Ammon's horn (tissue), 1 donor: ENCODE measurements around the gene PAX8.

Experiments
- DNase-seq: peaks from one replicate; pipeline ENCODE4 v3.0.0-alpha.2; 2016; ENCODE audit warnings: low spot score

PAX8 gene

DNA sequence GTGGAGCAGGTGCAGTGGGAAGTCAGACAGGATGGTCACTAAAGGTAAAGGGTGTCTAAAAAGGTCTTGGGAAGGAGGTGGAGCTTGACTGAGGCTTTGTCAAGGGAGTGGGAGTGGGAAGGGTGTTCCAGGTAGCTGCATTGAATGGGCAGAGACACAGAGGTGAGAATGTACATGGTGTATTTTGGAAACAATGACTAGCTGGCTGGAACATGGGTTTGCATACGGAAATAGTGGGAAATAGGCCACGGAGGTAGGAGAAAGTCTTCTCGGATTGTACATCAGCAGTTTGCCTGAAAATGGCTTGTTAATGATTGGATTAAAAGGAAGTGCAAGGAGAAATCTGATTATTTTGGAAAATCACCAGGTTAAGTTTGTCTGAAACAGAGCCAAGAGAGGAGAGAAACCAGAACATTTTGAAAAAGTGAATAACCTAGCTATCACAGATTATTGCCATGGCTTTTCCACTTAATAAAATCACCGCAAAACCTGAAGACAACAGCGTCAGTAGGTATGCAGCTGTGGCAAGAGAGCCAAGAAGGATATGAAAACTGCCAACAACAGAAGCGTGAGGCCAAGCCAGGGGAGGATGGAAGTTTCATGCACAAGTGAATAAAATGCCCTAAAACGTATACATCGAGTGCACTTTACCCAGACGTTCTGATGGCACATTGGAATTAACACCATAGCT lies 13.9 kb downstream of the PAX8 start:
- no peak for DNase-seq

DNA sequence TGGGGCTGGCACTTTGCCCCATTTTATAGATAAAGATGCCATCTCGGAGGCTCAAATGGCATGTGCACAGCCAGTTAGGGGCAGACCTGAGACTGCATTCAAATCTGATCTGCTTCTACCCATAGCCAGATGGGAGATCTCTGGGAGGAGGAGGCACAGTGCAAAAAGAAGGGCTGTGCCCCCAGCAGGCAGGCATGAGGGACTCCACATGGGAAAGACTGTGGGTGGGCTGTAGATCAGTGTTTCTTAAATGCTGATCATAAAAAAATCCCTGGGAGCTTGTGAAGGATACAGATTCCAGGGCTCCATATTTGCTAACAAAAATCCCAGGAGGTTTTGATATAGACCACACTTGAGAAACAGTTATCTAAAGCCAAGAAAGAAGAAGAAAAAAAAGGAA lies 15.2 kb downstream of the PAX8 start:
- DNase-seq: no peak

GRCh38 chr2:113260991-113261390 lies 17.7 kb downstream of the PAX8 start:
- no peak for DNase-seq

DNA sequence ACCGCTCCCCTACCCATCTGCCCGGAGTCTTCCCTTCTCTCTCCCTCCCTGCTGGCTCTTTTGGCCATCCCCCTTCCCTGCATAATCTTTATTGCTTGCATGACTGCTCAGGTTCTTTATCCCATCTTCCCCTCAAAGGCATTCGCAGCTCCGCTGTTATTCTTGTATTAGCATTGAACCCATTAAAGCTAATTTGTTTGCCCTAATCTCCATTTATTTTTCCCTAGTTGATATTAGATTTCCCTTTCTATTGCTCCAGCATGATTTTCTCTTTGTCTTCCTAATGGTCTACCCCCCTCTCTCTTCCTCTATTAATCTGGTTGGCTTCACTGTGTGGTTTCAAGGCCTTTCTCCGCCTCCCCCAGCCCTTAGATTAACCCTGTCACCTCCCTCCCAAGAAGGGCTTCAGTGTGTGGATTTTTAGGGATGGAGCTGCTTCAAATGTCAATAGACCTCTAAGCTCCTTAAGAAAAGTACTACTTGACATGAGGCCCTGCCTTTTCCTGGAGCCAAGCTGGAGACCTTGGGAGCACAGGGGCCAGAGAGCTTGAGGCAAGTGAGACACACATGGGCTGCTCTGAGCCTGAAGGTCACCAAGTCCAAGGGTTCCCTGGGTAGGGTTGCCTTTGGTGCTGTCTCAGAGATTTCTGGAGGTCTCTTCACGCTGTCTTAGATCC lies 20.1 kb downstream of the PAX8 start:
- DNase-seq: no peak

GRCh38 chr2:113257516-113258264 lies 21.0 kb downstream of the PAX8 start:
- peak; percentile 50 for DNase-seq

GRCh38 chr2:113255140-113256070 lies 23.3 kb downstream of the PAX8 start:
- DNase-seq: no peak

DNA sequence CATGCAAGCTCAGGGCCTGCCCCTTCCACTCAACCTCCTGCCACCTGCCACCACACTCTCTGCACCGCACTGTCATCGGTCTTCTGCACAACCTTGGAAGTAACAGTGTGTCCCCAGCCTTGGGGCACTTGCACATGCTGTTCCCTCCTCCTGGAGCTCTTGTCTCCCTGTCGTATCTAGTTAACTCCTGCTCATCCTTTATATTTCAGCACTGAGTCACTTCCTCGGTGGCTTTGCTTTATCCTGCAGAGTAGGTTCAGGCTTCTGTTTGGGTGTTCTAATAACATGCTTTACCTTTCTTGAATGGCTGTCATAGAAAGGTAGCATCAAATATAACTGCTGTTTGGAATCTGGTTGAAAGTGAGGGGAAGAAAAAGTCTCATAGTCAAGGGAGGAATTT lies 25.3 kb downstream of the PAX8 start:
- DNase-seq: no peak

GRCh38 chr2:113252047-113252590 lies 26.6 kb downstream of the PAX8 start:
- no peak for DNase-seq

DNA sequence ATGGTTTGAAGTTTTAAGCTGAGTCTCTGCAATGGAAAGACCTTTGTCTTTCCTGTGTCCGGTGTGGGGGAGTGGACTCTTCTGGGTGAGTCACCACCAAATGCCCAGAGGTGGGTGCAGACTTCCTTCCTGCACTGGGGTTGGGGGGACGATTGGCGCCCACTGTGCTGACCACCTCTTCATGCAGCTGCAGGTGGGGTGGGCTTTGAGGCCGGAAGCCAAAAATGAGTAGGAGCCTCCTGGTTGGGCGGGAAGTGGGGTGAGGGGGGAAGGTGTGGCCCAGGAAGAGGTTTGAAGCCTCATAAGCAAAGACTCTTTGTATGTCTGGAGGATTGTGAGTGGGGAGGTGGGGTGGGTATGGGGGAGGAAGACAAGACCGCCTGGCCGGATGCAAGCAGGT lies 27.6 kb downstream of the PAX8 start:
- no peak for DNase-seq

DNA sequence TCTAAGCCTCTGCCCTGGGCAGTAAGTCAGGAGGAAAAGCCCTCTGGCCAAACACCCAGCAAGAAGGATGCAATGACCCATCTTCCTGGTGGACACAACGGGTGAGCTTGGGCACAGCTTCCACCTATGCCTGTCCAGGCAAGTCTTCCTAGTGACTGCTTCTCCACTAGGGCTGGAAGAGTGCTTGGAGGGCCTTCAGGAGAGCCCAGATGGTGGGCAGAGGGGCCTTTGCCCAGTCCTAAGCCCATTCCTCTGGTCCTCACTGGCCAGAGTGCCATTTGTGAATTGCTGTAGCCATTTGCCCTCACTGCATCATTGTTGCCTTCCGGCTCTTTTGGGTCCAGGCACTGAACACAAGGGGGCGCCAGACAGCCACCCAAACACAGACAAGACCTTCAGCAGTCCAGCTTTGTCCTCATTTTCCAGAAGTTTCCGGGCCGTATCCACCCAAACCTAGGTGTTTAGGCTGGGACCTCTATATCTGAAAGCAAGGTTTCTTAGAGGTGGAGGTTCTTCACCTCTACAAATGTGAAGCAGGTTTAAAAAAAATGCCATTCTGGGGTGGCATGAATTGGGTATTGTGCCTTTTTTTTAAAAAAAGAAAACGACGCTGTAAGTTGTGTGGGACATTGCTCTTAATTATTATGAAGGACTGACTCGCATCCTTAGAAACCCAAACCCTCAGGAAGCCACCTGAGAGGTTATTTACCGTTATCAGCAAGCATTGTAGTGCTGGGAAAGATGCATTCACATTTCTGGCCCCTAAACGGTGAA lies 29.5 kb downstream of the PAX8 start:
- peak; percentile 84 for DNase-seq

- DNase-seq: no peak
Observed at GRCh38 chr2:113246606-113247005, 32.1 kb downstream of the PAX8 start.

- no peak for DNase-seq
Observed at GRCh38 chr2:113245276-113245711, 33.4 kb downstream of the PAX8 start.

- DNase-seq: no peak
Observed at GRCh38 chr2:113242327-113242726, 36.4 kb downstream of the PAX8 start.

DNA sequence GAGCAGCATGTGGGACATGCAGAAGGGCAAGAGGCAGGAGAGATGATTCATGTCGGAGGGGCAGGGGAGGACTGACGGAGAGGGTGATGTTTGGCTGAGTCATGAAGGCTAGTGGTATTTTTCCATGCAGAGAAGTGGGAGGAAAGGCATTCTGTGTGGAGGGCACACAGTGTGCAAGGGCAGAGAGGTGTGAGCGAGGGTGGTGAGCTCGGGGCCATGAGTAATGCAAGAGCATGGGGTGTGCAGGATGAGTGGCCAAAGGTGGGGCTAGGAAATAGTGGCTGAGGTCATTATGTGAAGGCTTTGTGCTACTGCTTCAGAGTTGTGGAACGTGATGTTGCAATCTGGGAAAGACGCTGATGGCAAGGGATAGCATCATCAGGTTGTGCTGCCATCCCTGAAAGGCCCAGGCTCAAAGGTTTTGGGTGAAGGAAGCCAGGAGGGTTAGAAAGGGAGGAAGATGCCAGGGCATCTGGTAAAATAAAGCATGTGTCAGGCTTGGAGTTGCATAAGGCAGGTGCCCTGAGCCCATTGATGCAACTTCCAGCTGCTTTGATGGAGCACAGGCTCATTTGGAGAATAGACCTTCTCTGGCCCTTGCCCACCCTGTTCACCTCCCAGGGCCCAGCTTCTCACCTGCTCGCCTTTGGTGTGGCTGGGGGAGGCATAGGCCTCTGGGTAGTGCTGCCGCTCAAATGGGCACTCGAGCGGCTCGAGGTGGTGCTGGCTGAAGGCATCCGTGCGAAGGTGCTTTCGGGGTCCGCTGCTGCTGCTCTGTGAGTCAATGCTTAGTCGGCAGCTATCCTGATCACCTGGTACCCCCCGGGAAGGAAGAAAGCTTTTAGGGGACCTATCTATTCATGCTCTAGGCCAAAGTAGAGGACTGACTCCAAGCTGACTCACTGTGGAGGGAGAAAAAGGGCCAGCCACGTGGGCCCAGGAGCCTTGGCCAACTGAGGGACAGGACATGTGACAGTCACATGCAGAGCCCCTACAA lies 37.5 kb downstream of the PAX8 start:
- DNase-seq: peak; percentile 69

DNA sequence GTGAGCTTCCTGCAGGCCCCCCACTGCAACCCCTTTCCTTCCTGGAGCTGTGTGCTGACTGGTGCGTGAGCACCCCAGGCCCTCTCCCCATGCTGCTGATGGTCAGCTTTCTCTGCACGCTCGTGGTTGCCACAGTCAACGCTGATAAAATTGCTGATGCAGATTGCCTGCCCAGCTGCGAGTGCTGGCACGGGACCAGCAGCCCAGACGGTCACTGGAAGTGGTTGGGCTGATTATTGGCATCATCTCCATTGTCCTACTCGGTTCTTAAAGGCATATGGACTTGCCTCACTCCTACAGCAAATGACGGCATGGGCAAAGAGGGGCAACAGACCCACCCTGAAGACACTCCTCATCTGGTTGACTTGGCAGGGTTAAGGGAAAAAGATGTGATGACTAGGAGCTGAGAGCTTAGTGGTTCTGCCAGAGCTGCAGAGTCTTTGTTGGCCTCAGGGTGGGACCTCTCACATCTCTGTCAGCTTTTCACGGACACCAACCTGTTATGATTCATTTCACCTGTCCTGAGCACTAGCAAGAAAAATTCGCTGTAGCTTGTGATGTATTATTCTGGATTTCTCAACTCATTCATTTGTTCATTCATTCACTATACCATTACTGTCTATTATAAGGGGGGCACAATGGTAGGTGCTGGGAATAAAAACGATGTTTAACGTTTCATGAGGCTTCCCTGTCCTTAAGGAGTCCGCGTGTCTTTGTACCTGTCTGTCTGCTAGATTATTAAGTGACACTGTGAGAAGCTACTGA lies 38.4 kb downstream of the PAX8 start:
- DNase-seq: peak; percentile 85

GRCh38 chr2:113238871-113239839 lies 39.6 kb downstream of the PAX8 start:
- DNase-seq: no peak

GRCh38 chr2:113237604-113238160 lies 41.0 kb downstream of the PAX8 start:
- no peak for DNase-seq
